ENCODE results near the gene ESYT2. TPM values are rescaled to one million over a fixed set of nuclear protein-coding genes. Genes with fewer than 3 reads are reported as not detected.

The ESYT2 gene
- total RNA-seq, 1 experiment from 2014 or later, result 68.2 TPM

- Histone ChIP-seq H3K4me3 (replicated peaks in 1 of 2; ENCODE audit: low read depth in 1 of 2, low read length in 2 of 2) (no peak overlapping the region), H4K20me1 (ENCODE audit: insufficient read depth) (no peaks in the 10 kb centered on the region), H3K36me3 (ENCODE audit: control insufficient read depth in 1 of 2, insufficient read depth in 2 of 2, low read length in 2 of 2) (peaks cover 22 to 37% of the 10 kb centered on the region in 2 experiments; a peak in 3 of 4 replicates), H3K4me1 (ENCODE audit: control insufficient read depth in 1 of 2, insufficient read depth in 2 of 2, low read length in 2 of 2) (no peaks in the 10 kb centered on the region), H3K4me2 (ENCODE audit: low read length) (no peak overlapping the region), H3K27me3 (ENCODE audit: insufficient read depth, low read length) (no peaks in the 10 kb centered on the region), H3K9me3 (ENCODE audit: control insufficient read depth in 1 of 2, insufficient read depth in 1 of 2, low read depth in 1 of 2, low read length in 2 of 2) (no peaks in the 10 kb centered on the region), H2AFZ (ENCODE audit: low read depth, low read length, poor library complexity, severe bottlenecking) (no peak overlapping the region), H3K79me2 (ENCODE audit: insufficient read depth, low read length) (no peaks in the 10 kb centered on the region), H3K9ac (ENCODE audit: low read length) (no peak overlapping the region), H3K9me2 (ENCODE audit: insufficient read depth) (no peaks in the 10 kb centered on the region), H3K27ac (ENCODE audit: low read depth, low read length) (no peak overlapping the region)
- no TSS peak for BruUV-seq (replicated peaks)
- ChIA-PET RAD21 (ENCODE audit: low non-redundant PET in 1 of 2, low total read pairs in 2 of 2, uncharacterized antibody in 2 of 2, unreplicated experiment in 2 of 2) (no interaction called here), CTCF (no interaction called here), POLR2A (no interaction called here)
- ATAC-seq (no peak), DNase-seq (ENCODE audit: low read depth, low spot score) (no peak)
- intact Hi-C loops (cut with micrococcal nuclease), result no loop called here
- no peak for TF ChIP-seq ZFX (IDR thresholded peaks at IDR 0.05)
- TF ChIP-seq SRF (IDR thresholded peaks at IDR 0.05; ENCODE audit: low read depth), result no peak
- no peak for TF ChIP-seq CTCF (IDR thresholded peaks at IDR 0.05 in 2 of 3, conservative IDR thresholded peaks at IDR 0.05 in 1 of 3; ENCODE audit: borderline replicate concordance in 1 of 3, insufficient read depth in 1 of 3, low read depth in 2 of 3, low read length in 2 of 3)
- TF ChIP-seq EZH2 (IDR thresholded peaks at IDR 0.05), result no peak
- no peak for TF ChIP-seq SP1 (IDR thresholded peaks at IDR 0.05; ENCODE audit: low read depth)
- TF ChIP-seq REST (IDR thresholded peaks at IDR 0.05; ENCODE audit: low read depth), result no peak
- no peak for TF ChIP-seq ATF3 (IDR thresholded peaks at IDR 0.05)
- TF ChIP-seq CBX3 (IDR thresholded peaks at IDR 0.05; ENCODE audit: low read depth), result no peak
- TF ChIP-seq YY1 (IDR thresholded peaks at IDR 0.05; ENCODE audit: extremely low read depth, insufficient replicate concordance, low read depth, low read length), result no peak
- no peak for TF ChIP-seq CEBPB (IDR thresholded peaks at IDR 0.05; ENCODE audit: low read depth)
- TF ChIP-seq EGR1 (IDR thresholded peaks at IDR 0.05; ENCODE audit: low read depth), result no peak
Measured at GRCh38 chr7:158757404-158757989, 71.8 kb downstream of the ESYT2 start.

Data from HCT116 (cell line).